H9 (cell line): ENCODE measurements around the gene CHD3. TPM values are rescaled to one million over a fixed set of nuclear protein-coding genes. Genes with fewer than 3 reads are reported as not detected.

Source experiments
- DNase-seq: peaks from one replicate; pipeline ENCODE4 v3.0.0-alpha.2; 2017
- H2AFZ ChIP-seq: one replicate; pipeline ENCODE4 v1.6.1; 2013; ENCODE audit warnings: mild to moderate bottlenecking, low read length, control low read depth, moderate library complexity
- H2AK5ac ChIP-seq: 2 replicates; pipeline ENCODE4 v1.6.1; 2013; ENCODE audit warnings: low read length, control low read depth, mixed read lengths; ENCODE audit not compliant: insufficient read length
- H2BK120ac ChIP-seq: one replicate; pipeline ENCODE4 v1.6.1; 2013; ENCODE audit warnings: low read depth, mild to moderate bottlenecking, low read length, control low read depth, inconsistent platforms; ENCODE audit not compliant: poor library complexity, severe bottlenecking
- H2BK12ac ChIP-seq: 2 replicates; pipeline ENCODE4 v1.6.1; 2013; ENCODE audit warnings: low read length, control low read depth, mixed read lengths, low read depth; ENCODE audit not compliant: insufficient read length
- H2BK15ac ChIP-seq: 2 replicates; pipeline ENCODE4 v1.6.1; 2013; ENCODE audit warnings: low read depth, low read length, control low read depth
- H2BK20ac ChIP-seq: one replicate; pipeline ENCODE4 v1.6.1; 2013; ENCODE audit warnings: low read depth, mild to moderate bottlenecking, low read length, control low read depth, inconsistent platforms; ENCODE audit not compliant: poor library complexity, severe bottlenecking
- H2BK5ac ChIP-seq: 2 replicates; pipeline ENCODE4 v1.6.1; 2013; ENCODE audit warnings: low read length, control low read depth, mixed read lengths; ENCODE audit not compliant: insufficient read length
- H3K14ac ChIP-seq: 2 replicates; pipeline ENCODE4 v1.6.1; 2013; ENCODE audit warnings: low read length, control low read depth; ENCODE audit not compliant: insufficient read depth
- H3K18ac ChIP-seq: 2 replicates; pipeline ENCODE4 v1.6.1; 2013; ENCODE audit warnings: low read depth, mild to moderate bottlenecking, mixed read lengths, low read length, control low read depth; ENCODE audit not compliant: insufficient read length
- H3K23ac ChIP-seq: 2 replicates; pipeline ENCODE4 v1.6.1; 2013; ENCODE audit warnings: low read length, control low read depth, mixed read lengths, low read depth; ENCODE audit not compliant: insufficient read length
- H3K23me2 ChIP-seq: 2 replicates; pipeline ENCODE4 v1.6.1; 2013; ENCODE audit warnings: low read depth, mild to moderate bottlenecking, mixed read lengths, low read length, control low read depth; ENCODE audit not compliant: insufficient read length, poor library complexity, severe bottlenecking
- H3K27ac ChIP-seq: 2 replicates; pipeline ENCODE4 v1.5.1; 2013; ENCODE audit warnings: low read length, control low read depth, mixed read lengths, low read depth; ENCODE audit not compliant: insufficient read length
- H3K27me3 ChIP-seq: 2 replicates; pipeline ENCODE4 v1.6.1; 2013; ENCODE audit warnings: low read length, control low read depth, inconsistent platforms; ENCODE audit not compliant: insufficient read depth
- H3K4ac ChIP-seq: 2 replicates; pipeline ENCODE4 v1.6.1; 2013; ENCODE audit warnings: low read depth, mild to moderate bottlenecking, control low read depth, inconsistent platforms, low read length, moderate library complexity
- H3K4me1 ChIP-seq: 2 replicates; pipeline ENCODE4 v1.6.1; 2013; ENCODE audit warnings: low read length, control low read depth, inconsistent platforms; ENCODE audit not compliant: insufficient read depth
- H3K4me2 ChIP-seq: 2 replicates; pipeline ENCODE4 v1.6.1; 2013; ENCODE audit warnings: low read length, control low read depth, mixed read lengths; ENCODE audit not compliant: insufficient read length, insufficient read depth
- H3K56ac ChIP-seq: 2 replicates; pipeline ENCODE4 v1.6.1; 2013; ENCODE audit warnings: low read depth, mild to moderate bottlenecking, mixed read lengths, low read length, control low read depth; ENCODE audit not compliant: insufficient read length
- H3K79me1 ChIP-seq: 2 replicates; pipeline ENCODE4 v1.6.1; 2013; ENCODE audit warnings: low read depth, mild to moderate bottlenecking, moderate library complexity, low read length, control low read depth, inconsistent platforms; ENCODE audit not compliant: insufficient read depth, poor library complexity, severe bottlenecking
- H3K79me2 ChIP-seq: 2 replicates; pipeline ENCODE4 v1.6.1; 2013; ENCODE audit warnings: low read length, control low read depth, inconsistent platforms; ENCODE audit not compliant: insufficient read depth
- H3K9ac ChIP-seq: 2 replicates; pipeline ENCODE4 v1.6.1; 2013; ENCODE audit warnings: low read length, control low read depth, mixed read lengths; ENCODE audit not compliant: insufficient read length; ENCODE audit errors: extremely low read depth
- H3K9me3 ChIP-seq: one replicate; pipeline ENCODE4 v1.6.1; 2013; ENCODE audit warnings: low read depth, low read length, inconsistent platforms; ENCODE audit not compliant: control insufficient read depth
- H3T11ph ChIP-seq: one replicate; pipeline ENCODE4 v1.6.1; 2013; ENCODE audit warnings: mild to moderate bottlenecking, low read length, control low read depth, inconsistent platforms
- H4K20me1 ChIP-seq: one replicate; pipeline ENCODE4 v1.6.1; 2013; ENCODE audit not compliant: control insufficient read depth, insufficient read length, insufficient read depth
- H4K5ac ChIP-seq: 2 replicates; pipeline ENCODE4 v1.6.1; 2013; ENCODE audit warnings: low read depth, mild to moderate bottlenecking, mixed read lengths, low read length, control low read depth; ENCODE audit not compliant: insufficient read length
- H4K8ac ChIP-seq: replicated peaks from 2 replicates; pipeline ENCODE4 v1.6.1; 2013; ENCODE audit warnings: low read length, control low read depth, mixed read lengths, low read depth; ENCODE audit not compliant: insufficient read length
- H4K91ac ChIP-seq: 2 replicates; pipeline ENCODE4 v1.6.1; 2013; ENCODE audit warnings: low read depth, mild to moderate bottlenecking, moderate library complexity, mixed read lengths, low read length, control low read depth; ENCODE audit not compliant: insufficient read length
- H3K27ac Mint-ChIP-seq, 3 experiments: 2 replicates in 2 of 3; 3 replicates in 1 of 3; pipeline ENCODE4 v1.8.0; 2020 to 2021; ENCODE audit warnings: mixed read lengths in 3 of 3, mild to moderate bottlenecking in 1 of 3, moderate library complexity in 1 of 3
- H3K27me3 Mint-ChIP-seq: 2 replicates; pipeline ENCODE4 v1.8.0; 2021; ENCODE audit warnings: low read depth, mild to moderate bottlenecking, moderate library complexity, mixed read lengths
- H3K36me3 Mint-ChIP-seq, 3 experiments: 2 replicates in 2 of 3; 3 replicates in 1 of 3; pipeline ENCODE4 v1.8.0; 2020 to 2021; ENCODE audit warnings: low read depth in 3 of 3, mixed read lengths in 3 of 3; ENCODE audit not compliant: insufficient read depth in 1 of 3
- H3K4me1 Mint-ChIP-seq, 2 experiments: 2 replicates each; pipeline ENCODE4 v1.8.0; 2020; ENCODE audit warnings: mixed read lengths in 2 of 2
- H3K4me3 Mint-ChIP-seq, 2 experiments: 2 replicates in 1 of 2; 3 replicates in 1 of 2; pipeline ENCODE4 v1.8.0; 2020 to 2021; ENCODE audit warnings: mild to moderate bottlenecking in 2 of 2, mixed read lengths in 2 of 2, moderate library complexity in 1 of 2
- H3K9me3 Mint-ChIP-seq, 2 experiments: 2 replicates in 1 of 2; 3 replicates in 1 of 2; pipeline ENCODE4 v1.8.0; 2020; ENCODE audit warnings: mild to moderate bottlenecking in 2 of 2, mixed read lengths in 2 of 2, moderate library complexity in 1 of 2
- WGBS: extraction: QIAGEN DNeasy Blood & Tissue Kit; methylation state at CpG from one replicate; pipeline ENCODE4 v1.1.7; 2013; ENCODE audit warnings: missing lambda C conversion rate, low lambda C conversion rate, mixed read lengths; ENCODE audit not compliant: insufficient read length; ENCODE audit errors: extremely low coverage; 5-methylcytosine and 5-hydroxymethylcytosine counted together
- total RNA-seq: library from RNA; stranded (reverse); gene quantifications from 2 replicates; pipeline ENCODE4 v1.2.1, GENCODE V29; 2021
- TF ChIP-seq, protein P1 (sequence below): fragments of 200-600 bp; sonication (generic); conservative IDR thresholded peaks from 3 replicates; pipeline ENCODE4 v1.8.0; 2021; ENCODE audit warnings: antibody characterized with exemption, mild to moderate bottlenecking

The CHD3 gene
- total RNA-seq, 1 experiment from 2014 or later = 33.2 TPM

DNA sequence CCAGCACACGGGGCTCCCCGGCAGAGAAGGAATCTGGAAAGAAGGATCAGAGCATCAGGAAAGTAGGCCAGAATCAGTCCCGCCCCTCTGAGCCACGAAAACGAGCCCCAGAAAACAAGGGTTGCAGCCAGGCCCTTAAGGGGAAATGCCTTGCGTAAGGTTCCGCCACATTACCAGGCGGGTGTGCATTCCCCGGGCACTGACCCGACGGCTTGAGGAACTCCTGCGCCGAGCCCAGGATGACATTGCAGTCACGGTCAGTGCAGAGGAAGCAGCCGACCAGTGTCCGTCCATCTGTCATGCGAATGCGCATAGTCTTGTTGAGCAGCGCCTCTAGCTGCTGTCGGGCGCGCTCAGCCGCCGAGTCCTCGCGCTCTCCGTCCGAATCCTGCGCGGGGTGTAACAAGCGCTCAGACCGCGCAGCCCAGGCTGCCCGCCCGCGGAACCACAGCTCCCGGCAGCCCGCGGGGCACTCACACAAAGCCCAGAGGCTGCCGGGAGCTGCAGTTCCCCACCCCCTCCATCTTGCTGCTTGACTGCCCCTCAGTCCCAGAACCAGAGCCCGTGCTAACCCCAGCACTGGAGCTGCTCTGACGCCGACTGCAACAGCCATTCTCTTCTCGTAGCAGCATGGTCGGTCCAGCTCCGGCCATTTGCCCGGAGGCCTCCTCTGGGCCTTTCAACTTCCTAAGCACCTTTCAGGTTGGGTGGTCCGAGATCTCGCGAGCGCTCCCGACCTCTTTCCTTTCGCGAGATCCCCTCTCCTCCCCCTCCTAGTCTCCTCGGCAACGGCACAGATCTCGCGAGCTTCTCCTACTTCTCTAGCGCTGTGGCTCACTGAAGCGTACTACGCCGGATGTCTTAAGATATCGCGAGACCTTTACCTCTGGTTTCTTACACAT, 31.5 kb upstream of the CHD3 start, which contains the start of gene NAA38:
TSS of gene NAA38 (minus strand) at position 749 of the 902 bp plus-strand sequence. CDS start at position 653, 96 bp downstream.
- no CpG with 5 or more reads among the region's 64 CpGs for WGBS
- H4K91ac ChIP-seq = no peak within 1 kb of the TSS
- H2BK20ac ChIP-seq = no peak within 1 kb of the TSS
- H3K27me3 ChIP-seq = peaks cover 28% of the 10 kb centered on the region; the same call in 1 of the 2 replicates
- H4K8ac ChIP-seq = no peak within 1 kb of the TSS
- no peak within 1 kb of the TSS for H2BK12ac ChIP-seq
- no peak within 1 kb of the TSS for H3K23ac ChIP-seq
- TF ChIP-seq, protein P1, sequence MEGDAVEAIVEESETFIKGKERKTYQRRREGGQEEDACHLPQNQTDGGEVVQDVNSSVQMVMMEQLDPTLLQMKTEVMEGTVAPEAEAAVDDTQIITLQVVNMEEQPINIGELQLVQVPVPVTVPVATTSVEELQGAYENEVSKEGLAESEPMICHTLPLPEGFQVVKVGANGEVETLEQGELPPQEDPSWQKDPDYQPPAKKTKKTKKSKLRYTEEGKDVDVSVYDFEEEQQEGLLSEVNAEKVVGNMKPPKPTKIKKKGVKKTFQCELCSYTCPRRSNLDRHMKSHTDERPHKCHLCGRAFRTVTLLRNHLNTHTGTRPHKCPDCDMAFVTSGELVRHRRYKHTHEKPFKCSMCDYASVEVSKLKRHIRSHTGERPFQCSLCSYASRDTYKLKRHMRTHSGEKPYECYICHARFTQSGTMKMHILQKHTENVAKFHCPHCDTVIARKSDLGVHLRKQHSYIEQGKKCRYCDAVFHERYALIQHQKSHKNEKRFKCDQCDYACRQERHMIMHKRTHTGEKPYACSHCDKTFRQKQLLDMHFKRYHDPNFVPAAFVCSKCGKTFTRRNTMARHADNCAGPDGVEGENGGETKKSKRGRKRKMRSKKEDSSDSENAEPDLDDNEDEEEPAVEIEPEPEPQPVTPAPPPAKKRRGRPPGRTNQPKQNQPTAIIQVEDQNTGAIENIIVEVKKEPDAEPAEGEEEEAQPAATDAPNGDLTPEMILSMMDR = peak; percentile 27; the same call in 2 of the 3 replicates
- Mint-ChIP-seq H3K9me3 (0 out of 5 replicates have a peak, but pooled peaks cover 0 to 3% of the 10 kb centered on the region in 2 experiments), H3K27ac (no peak within 1 kb of the TSS), H3K27me3 (peaks cover 15% of the 10 kb centered on the region), H3K4me1 (peaks cover 15 to 27% of the 10 kb centered on the region in 2 experiments), H3K4me3 (no peak within 1 kb of the TSS), H3K36me3 (peaks cover 0 to 29% (median 14%) of the 10 kb centered on the region in 3 experiments; a peak in 4 of 7 replicates)
- DNase-seq = peak; percentile 100
- peaks cover 29% of the 10 kb centered on the region for H3K23me2 ChIP-seq
- H4K5ac ChIP-seq = no peak within 1 kb of the TSS
- no peak within 1 kb of the TSS for H2BK5ac ChIP-seq
- peak within 1 kb of the TSS; percentile 92 for H3K14ac ChIP-seq
- H3K9me3 ChIP-seq = no peaks in the 10 kb centered on the region
- H3K79me1 ChIP-seq = no peaks in the 10 kb centered on the region
- H3K4me1 ChIP-seq = no peaks in the 10 kb centered on the region; the same call in 1 of the 2 replicates
- peak within 1 kb of the TSS; percentile 94 for H3K18ac ChIP-seq
- H3K4me2 ChIP-seq = peak within 1 kb of the TSS; percentile 97
- H3K79me2 ChIP-seq = no peaks in the 10 kb centered on the region
- no peak within 1 kb of the TSS for H3K27ac ChIP-seq
- H3K9ac ChIP-seq = peak within 1 kb of the TSS; percentile 89
- no peak within 1 kb of the TSS for H2AFZ ChIP-seq
- no peak within 1 kb of the TSS for H2BK15ac ChIP-seq
- H4K20me1 ChIP-seq = no peaks in the 10 kb centered on the region
- no peak within 1 kb of the TSS for H2AK5ac ChIP-seq
- no peak within 1 kb of the TSS for H2BK120ac ChIP-seq
- H3K4ac ChIP-seq = no peak within 1 kb of the TSS
- H3T11ph ChIP-seq = no peak within 1 kb of the TSS
- no peak within 1 kb of the TSS for H3K56ac ChIP-seq
